ENCODE results near the gene MYO1F. TPM values are rescaled to one million over a fixed set of nuclear protein-coding genes. Genes with fewer than 3 reads are reported as not detected.

The MYO1F gene
- total RNA-seq, 4 donors from 2014 or later = 2.2 to 6.3 (median 3.2) TPM

DNA sequence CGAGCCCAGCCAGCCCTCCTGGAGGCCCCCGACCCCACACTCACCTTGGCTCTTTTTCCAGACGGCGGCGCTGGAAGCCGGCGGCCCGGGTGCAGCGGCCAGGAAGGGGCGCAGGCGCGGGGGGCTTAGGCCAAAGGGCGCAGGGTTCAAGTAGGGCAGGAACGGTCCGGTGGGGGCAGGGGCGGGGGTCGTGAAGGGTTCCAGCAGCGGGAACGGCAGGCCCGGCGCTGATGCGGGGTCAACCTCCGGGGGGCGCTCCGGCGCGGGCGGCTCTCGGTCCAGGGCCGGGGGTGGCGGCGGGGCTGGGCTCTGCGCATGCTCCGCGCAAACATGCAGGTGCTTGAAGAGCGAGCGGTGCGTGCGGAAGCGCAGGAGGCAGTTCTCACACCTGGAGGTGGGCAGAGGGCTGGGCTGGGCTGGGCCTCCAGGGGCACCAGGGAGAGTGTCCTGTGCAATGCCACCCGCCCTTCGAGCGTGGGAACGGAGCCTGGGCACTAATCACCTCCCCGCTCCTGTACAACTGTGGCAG is 65.6 kb downstream of the MYO1F start:
- DNase-seq (ENCODE audit: low spot score in 2 of 2) = no peak
- intact Hi-C loops (cut with DNase I; ENCODE audit: low total_unique reads) = no loop called here
- WGBS, 2 donors = 46 to 59% methylated on average over 21 to 44 of the region's 45 CpGs
- no peak for TF ChIP-seq POLR2A (IDR thresholded peaks at IDR 0.05)
- TF ChIP-seq, protein P1, sequence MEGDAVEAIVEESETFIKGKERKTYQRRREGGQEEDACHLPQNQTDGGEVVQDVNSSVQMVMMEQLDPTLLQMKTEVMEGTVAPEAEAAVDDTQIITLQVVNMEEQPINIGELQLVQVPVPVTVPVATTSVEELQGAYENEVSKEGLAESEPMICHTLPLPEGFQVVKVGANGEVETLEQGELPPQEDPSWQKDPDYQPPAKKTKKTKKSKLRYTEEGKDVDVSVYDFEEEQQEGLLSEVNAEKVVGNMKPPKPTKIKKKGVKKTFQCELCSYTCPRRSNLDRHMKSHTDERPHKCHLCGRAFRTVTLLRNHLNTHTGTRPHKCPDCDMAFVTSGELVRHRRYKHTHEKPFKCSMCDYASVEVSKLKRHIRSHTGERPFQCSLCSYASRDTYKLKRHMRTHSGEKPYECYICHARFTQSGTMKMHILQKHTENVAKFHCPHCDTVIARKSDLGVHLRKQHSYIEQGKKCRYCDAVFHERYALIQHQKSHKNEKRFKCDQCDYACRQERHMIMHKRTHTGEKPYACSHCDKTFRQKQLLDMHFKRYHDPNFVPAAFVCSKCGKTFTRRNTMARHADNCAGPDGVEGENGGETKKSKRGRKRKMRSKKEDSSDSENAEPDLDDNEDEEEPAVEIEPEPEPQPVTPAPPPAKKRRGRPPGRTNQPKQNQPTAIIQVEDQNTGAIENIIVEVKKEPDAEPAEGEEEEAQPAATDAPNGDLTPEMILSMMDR (IDR thresholded peaks at IDR 0.05) = no peak
- H3K4me3 ChIP-seq (ENCODE audit: low read depth, poor library complexity, severe bottlenecking) = no peak overlapping the region

DNA sequence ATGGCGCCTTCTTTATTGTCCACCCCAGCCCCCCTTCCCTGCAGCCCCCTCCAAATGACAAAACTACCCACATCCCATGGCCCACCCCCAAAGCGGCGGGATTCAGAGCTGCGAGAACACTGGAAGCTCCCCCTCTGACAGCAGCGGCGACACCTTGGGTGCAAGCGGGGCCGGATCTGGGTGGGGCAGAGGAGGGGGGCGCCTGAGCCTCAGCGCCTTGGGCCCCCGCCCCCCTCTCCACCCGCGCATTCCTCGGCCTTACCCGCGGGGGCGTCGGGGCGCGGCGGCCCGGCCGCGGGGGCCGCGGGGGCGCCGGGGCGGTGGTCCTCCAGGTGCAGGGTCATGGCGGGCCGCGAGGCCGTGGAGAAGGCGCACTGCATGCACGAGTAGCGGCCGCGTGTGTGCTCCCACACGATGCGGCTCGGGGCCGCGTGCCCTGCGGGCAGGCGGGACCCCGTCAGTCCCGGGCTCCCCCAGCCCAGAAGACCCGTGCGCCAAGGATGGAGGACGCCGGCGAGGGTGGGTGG is 66.6 kb downstream of the MYO1F start:
- TF ChIP-seq POLR2A (IDR thresholded peaks at IDR 0.05) = no peak
- TF ChIP-seq, protein P1 (IDR thresholded peaks at IDR 0.05) = no peak
- WGBS, 2 donors = 79 to 83% methylated on average over 31 to 46 of the region's 52 CpGs
- intact Hi-C loops (cut with DNase I; ENCODE audit: low total_unique reads) = no loop called here
- H3K4me3 ChIP-seq (ENCODE audit: low read depth, poor library complexity, severe bottlenecking) = no peak overlapping the region
- DNase-seq (ENCODE audit: low spot score in 2 of 2) = no peak

DNA sequence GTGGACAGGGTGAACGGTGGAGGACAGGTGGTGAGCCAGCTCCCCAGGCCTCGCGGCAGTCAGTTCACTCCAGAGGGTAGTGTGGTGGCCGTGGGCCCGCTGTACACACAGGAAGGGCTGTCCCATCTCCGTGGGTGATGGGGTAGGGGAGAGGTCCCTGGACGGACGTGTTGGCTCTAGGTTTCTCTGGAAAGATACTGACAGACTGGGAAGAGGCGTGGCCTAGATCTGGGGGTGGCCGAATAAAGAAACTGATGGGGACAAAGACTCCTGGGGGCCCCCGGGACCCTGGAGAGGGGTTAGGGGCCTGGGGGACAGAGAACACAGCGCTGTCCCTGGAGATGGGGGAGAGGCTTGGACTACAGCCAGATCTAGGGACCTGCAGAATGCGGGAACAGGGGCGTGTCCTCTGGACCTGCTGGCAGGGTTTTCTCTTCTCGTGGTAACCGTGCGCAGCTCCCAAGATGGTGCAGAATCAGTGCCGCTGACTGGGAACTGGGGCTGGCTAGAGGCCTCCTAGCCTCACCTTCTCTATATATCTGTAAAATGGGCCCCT is 70.8 kb downstream of the MYO1F start:
- intact Hi-C loops (cut with DNase I; ENCODE audit: low total_unique reads) = loop anchor here (10.0 kb wide), 1 partner anchor 152 kb away; no protein-coding TSS in a partner anchor
- TF ChIP-seq POLR2A (IDR thresholded peaks at IDR 0.05) = no peak
- TF ChIP-seq, protein P1 (IDR thresholded peaks at IDR 0.05) = no peak
- 21 to 24% methylated on average over 18 of the region's 18 CpGs for WGBS, 2 donors
- DNase-seq (ENCODE audit: low spot score in 2 of 2) = no peak
- H3K4me3 ChIP-seq (ENCODE audit: low read depth, poor library complexity, severe bottlenecking) = no peak overlapping the region

GRCh38 chr19:8505680-8506401 is 71.4 kb downstream of the MYO1F start:
- TF ChIP-seq, protein P1 (IDR thresholded peaks at IDR 0.05) = peak in 1 of 3 donors; percentile 42
- no peak for TF ChIP-seq POLR2A (IDR thresholded peaks at IDR 0.05)
- DNase-seq (ENCODE audit: low spot score in 2 of 2) = peak; percentile 68 to 92
- intact Hi-C loops (cut with DNase I; ENCODE audit: low total_unique reads) = loop anchor here (10.0 kb wide), 1 partner anchor 151 kb away; no protein-coding TSS in a partner anchor
- peak overlapping the region; percentile 31 for H3K4me3 ChIP-seq (ENCODE audit: low read depth, poor library complexity, severe bottlenecking)
- WGBS, 2 donors = 0 to 2% methylated on average over 52 to 56 of the region's 56 CpGs

DNA sequence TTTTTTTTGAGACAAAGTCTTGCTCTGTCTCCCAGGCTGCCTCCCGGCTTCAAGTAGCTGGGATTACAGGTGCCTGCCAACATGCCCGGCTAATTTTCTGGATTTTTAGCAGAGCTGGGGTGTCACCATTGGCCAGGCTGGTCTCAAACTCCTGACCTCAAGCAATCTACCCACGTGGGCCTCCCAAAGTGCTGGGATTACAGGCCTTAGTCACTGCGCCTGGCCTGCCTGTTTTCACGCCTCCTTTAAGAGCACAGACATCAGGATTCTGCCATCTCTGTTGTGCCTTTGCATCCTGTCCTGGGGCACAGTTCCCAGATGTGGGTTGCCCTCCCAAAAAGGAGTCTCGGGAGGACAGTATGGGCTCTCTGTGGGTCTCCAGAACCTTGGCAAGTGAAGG is 72.3 kb downstream of the MYO1F start:
- TF ChIP-seq, protein P1 (IDR thresholded peaks at IDR 0.05) = no peak
- no peak for TF ChIP-seq POLR2A (IDR thresholded peaks at IDR 0.05)
- 51 to 64% methylated on average over 6 of the region's 6 CpGs for WGBS, 2 donors
- intact Hi-C loops (cut with DNase I; ENCODE audit: low total_unique reads) = loop anchor here (10.0 kb wide), 1 partner anchor 150 kb away; no protein-coding TSS in a partner anchor
- no peak for DNase-seq (ENCODE audit: low spot score in 2 of 2)
- H3K4me3 ChIP-seq (ENCODE audit: low read depth, poor library complexity, severe bottlenecking) = no peak overlapping the region

Measured in lower leg skin (tissue), 4 donors.